Ishikawa (cell line): ENCODE results near the gene ZNF222.

Source experiments
- EP300 ChIP-seq: IDR thresholded peaks from 2 replicates; pipeline ENCODE4 v1.6.1; 2012; ENCODE audit warnings: borderline replicate concordance
- RAD21 ChIP-seq: IDR thresholded peaks from 2 replicates; pipeline ENCODE4 v1.6.1; 2012; ENCODE audit warnings: low read depth
- TAF1 ChIP-seq: IDR thresholded peaks from 2 replicates; pipeline ENCODE4 v1.6.1; 2012; ENCODE audit warnings: low read depth, mild to moderate bottlenecking
- YY1 ChIP-seq: IDR thresholded peaks from 2 replicates; pipeline ENCODE4 v1.6.1; 2012; ENCODE audit warnings: low read depth

DNA sequence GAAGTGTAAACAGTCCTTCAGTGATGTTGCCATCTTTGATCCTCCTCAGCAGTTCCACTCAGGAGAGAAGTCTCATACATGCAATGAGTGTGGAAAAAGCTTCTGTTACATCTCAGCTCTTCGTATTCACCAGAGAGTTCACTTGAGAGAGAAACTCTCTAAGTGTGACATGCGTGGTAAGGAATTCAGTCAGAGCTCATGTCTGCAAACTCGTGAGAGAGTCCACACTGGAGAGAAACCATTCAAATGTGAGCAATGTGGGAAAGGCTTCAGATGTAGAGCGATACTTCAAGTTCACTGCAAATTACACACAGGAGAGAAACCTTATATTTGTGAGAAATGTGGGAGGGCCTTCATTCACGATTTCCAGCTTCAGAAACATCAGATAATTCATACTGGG is 14.7 kb upstream of the ZNF222 start:
- TF ChIP-seq TAF1: no peak
- no peak for TF ChIP-seq EP300
- TF ChIP-seq YY1: no peak
- TF ChIP-seq RAD21: no peak
